Heart right ventricle (tissue), 16 donors: ENCODE data around the gene CD300H. TPM values are rescaled to one million over a fixed set of nuclear protein-coding genes. Genes with fewer than 3 reads are reported as not detected.
A peak's percentile ranks its signal among the peaks of the same experiment; 100 is the strongest.

Experiments
- ATAC-seq, 8 donors: fragments of 200-7000 bp; cut with Tn5 transposase; one replicate each; pipeline ENCODE4 v1.9.1; 2020; ENCODE audit warnings: mild to moderate bottlenecking in 8 of 8, moderate library complexity in 8 of 8, moderate number of reproducible peaks in 1 of 8
- DNase-seq, 2 donors: peaks; one replicate each; pipeline ENCODE4 v3.0.0-alpha.2; 2020
- H3K27ac ChIP-seq, 10 donors: fragments of 200-600 bp; sonication (generic) in 2 of 10; one replicate each; pipeline versions ENCODE4 v1.5.0 to v1.8.0; 2020 to 2022; ENCODE audit warnings: mild to moderate bottlenecking in 3 of 10
- H3K27me3 ChIP-seq, 7 donors: fragments of 200-600 bp; one replicate each; pipeline ENCODE4 v1.8.0; 2021 to 2022; ENCODE audit warnings: mild to moderate bottlenecking in 2 of 7
- H3K36me3 ChIP-seq, 9 donors: fragments of 200-600 bp; sonication (generic) in 1 of 9; one replicate each; pipeline versions ENCODE4 v1.5.0 to v1.8.0; 2020 to 2022; ENCODE audit warnings: mild to moderate bottlenecking in 2 of 9
- H3K4me1 ChIP-seq, 9 donors: fragments of 200-600 bp; sonication (generic) in 1 of 9; one replicate each; pipeline versions ENCODE4 v1.5.0 to v1.8.0; 2020 to 2022; ENCODE audit warnings: mild to moderate bottlenecking in 4 of 9
- H3K4me3 ChIP-seq, 10 donors: fragments of 200-600 bp; sonication (generic) in 2 of 10; one replicate each; pipeline versions ENCODE4 v1.5.0 to v1.8.0; 2020 to 2022; ENCODE audit warnings: mild to moderate bottlenecking in 7 of 10, moderate library complexity in 2 of 10
- H3K9me3 ChIP-seq, 11 donors: fragments of 200-600 bp in 10 of 11; sonication (generic) in 2 of 11; one replicate each; pipeline versions ENCODE4 v1.5.0 to v1.8.0; 2013 to 2022; ENCODE audit warnings: mild to moderate bottlenecking in 2 of 11, control low read depth in 1 of 11, moderate library complexity in 1 of 11
- WGBS, 2 donors: extraction: QIAGEN DNeasy Blood & Tissue Kit; methylation state at CpG; one replicate each; pipeline ENCODE4 v1.1.7; 2013; ENCODE audit warnings: inconsistent platforms in 1 of 2; 5-methylcytosine and 5-hydroxymethylcytosine counted together
- intact Hi-C, 10 donors: fragments of 100-400 bp; cut with DNase I; formaldehyde crosslinking; loops; one replicate each; pipeline versions ENCODE4 v1.11.1 to v1.14.2; 2022
- polyA plus RNA-seq, 2 donors: library from polyadenylated mRNA; stranded (reverse); fragments of 200-250 nt; gene quantifications; one replicate each; pipeline ENCODE4 v1.2.3, GENCODE V29; 2013
- total RNA-seq, 10 donors: library from RNA; stranded (reverse); fragmentation: NEBNext Ultra II Directional in 3 of 10; extraction: Animal tissue kit (Norgen Biotek cat#: 25700) in 3 of 10; gene quantifications; one replicate each; pipeline versions ENCODE4 v1.2.1 to v1.2.4, GENCODE V29; 2021 to 2023
- TF ChIP-seq, protein P1 (sequence below), 9 donors: fragments of 200-600 bp; sonication (generic) in 2 of 9; IDR thresholded peaks; one replicate each; pipeline versions ENCODE4 v1.5.0 to v1.8.0; 2021 to 2022; ENCODE audit warnings: antibody characterized with exemption in 9 of 9, mild to moderate bottlenecking in 5 of 9, moderate library complexity in 1 of 9
- donor health status: Arrhythmogenic right ventricular cardiomyopathy.
- donor health status: ischemic (EF 13 %, LVEDD 7.1; RV severe dilation, severe dysfunction).
- donor health status: healthy with polysubstance abuse.
- donor health status: DM: no; HTN: yes; CAD: no.
- donor health status: DM: no; HTN: no; CAD: no.
- donor health status: ischemic (EF 25% LVEDD 6.9; RV normal size, moderate dysfunction).
- donor health status: ischemic (EF 25% LVEDD 5.7; RV mildly dilated, moderate dysfunction).
- donor health status: healthy.
- donor health status: DM: yes; HTN: yes; CAD: no.
- donor health status: Ischemic cardiomyopathy.
- donor health status: ischemic (EF 35%, LVEDD 5.7; RV mildly dilated, moderate dysfunction).
- donor health status: nonischemic (EF 11% LVEDD 7.7; RV severe dilation, severe dysfunction).
- donor health status: DM: yes; HTN: yes; CAD: no.
- donor health status: PGD.
- donor health status: ischemic (EF 29% LVEDD 5.4; RV normal size, mild dysfunction).
- donor health status: nonischemic (EF 23%, LVEDD 6.1; RV moderate dilation, normal function).

Gene CD300H
- total and polyA plus RNA-seq, 12 donors: 0.49 to 0.97 TPM; not detected in 10

DNA sequence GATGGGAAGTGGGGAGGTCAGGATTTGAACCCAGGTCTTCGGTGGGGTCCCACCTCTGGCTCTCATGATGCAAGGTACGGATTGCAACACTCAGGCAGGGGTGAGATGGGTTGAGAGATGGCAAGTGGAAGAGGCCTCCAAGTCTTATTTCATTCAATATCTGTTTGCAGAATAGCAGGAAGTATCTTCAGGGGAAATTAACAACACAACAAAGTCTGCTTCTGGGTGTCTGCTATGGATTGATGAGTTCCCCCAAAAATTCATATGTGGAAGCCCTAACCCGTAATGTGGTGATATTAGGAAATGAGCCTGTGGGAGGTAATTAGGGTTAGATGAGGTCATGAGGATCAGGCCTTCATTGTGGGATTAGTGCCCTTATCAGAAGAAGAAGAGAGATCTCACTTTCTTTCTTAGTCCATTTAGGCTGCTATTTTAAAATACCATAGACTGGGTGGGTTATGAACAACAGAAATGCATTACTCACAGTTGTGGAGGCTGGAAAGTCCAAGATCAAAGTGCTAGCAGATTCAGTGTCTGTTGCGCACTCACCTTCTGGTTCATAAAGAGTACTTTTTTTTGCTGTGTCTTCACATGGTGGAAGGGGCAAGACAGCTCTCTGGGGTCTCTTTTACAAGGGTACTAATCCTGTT lies 4.4 kb upstream of the CD300H start:
- no peaks in the 10 kb centered on the region for H3K36me3 ChIP-seq
- intact Hi-C loops: no loop called here
- DNase-seq (no peak), ATAC-seq (no peak)
- TF ChIP-seq, protein P1, sequence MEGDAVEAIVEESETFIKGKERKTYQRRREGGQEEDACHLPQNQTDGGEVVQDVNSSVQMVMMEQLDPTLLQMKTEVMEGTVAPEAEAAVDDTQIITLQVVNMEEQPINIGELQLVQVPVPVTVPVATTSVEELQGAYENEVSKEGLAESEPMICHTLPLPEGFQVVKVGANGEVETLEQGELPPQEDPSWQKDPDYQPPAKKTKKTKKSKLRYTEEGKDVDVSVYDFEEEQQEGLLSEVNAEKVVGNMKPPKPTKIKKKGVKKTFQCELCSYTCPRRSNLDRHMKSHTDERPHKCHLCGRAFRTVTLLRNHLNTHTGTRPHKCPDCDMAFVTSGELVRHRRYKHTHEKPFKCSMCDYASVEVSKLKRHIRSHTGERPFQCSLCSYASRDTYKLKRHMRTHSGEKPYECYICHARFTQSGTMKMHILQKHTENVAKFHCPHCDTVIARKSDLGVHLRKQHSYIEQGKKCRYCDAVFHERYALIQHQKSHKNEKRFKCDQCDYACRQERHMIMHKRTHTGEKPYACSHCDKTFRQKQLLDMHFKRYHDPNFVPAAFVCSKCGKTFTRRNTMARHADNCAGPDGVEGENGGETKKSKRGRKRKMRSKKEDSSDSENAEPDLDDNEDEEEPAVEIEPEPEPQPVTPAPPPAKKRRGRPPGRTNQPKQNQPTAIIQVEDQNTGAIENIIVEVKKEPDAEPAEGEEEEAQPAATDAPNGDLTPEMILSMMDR (IDR thresholded peaks at IDR 0.05): no peak
- H3K27ac ChIP-seq: no peak overlapping the region
- peaks cover 0 to 33% (median 17%) of the 10 kb centered on the region in 7 donors for H3K27me3 ChIP-seq
- H3K9me3 ChIP-seq: peaks cover 0 to 6% (median 0%) of the 10 kb centered on the region in 11 donors
- H3K4me1 ChIP-seq: peaks cover 0 to 39% (median 0%) of the 10 kb centered on the region in 9 donors
- 69 to 79% methylated on average over 4 of the region's 4 CpGs for WGBS, 2 donors
- H3K4me3 ChIP-seq: no peak overlapping the region

DNA sequence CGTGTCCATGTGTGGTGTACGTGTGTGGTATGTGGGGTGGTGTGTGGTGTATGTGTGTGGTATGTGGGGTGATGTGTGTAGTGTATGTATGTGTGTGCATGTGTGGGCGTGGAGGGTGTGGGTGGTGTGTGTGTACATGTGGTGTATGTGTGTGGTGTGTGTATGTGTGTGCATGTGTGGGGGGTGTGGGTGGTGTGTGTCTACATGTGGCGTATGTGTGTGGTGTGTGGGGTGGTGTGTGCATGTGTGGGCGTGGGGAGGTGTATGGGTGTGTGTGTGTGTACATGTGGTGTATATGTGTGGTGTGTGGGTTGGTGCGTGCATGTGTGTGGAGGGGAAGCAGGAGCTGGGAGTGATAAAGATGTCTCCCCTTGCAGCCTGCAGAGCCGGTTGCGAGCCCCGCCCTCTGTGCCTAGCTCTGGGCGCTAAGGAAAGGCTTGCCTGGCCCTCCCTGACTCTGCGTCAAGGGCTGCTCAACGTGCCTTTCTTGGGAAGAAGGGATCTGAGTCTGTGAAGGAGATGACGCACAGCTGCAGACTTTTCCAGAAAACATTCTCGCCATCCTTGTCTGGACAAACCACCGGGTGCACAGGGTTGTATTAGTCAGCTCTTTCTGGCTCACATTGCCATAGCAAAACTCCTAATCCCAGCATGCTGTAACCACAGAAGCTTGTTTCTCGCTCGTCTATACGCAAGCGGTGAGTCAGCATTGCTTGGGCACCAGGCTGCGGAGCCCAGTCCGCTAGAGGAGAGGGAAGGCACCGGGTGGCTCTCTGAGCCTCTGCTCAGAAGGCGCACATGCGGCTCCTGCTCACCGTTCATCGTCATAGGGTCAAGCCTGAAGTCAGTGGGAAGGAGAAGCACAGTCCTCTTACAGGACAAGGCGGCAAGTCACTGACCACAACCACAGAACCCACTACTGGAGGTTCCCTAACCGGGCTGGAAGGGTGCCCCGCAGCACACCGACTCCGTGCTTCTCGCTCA lies 2.0 kb upstream of the CD300H start:
- peaks cover 0 to 6% (median 0%) of the 10 kb centered on the region in 11 donors for H3K9me3 ChIP-seq
- 70 to 76% methylated on average over 31 to 32 of the region's 32 CpGs for WGBS, 2 donors
- H3K27ac ChIP-seq: peak overlapping the region in 1 of 10 donors; percentile 77
- no peaks in the 10 kb centered on the region for H3K36me3 ChIP-seq
- TF ChIP-seq, protein P1 (IDR thresholded peaks at IDR 0.05): no peak
- DNase-seq (no peak), ATAC-seq (peak; percentile 53 to 76 (median 60))
- peaks cover 0 to 33% (median 14%) of the 10 kb centered on the region in 7 donors for H3K27me3 ChIP-seq
- peaks cover 0 to 44% (median 0%) of the 10 kb centered on the region in 9 donors for H3K4me1 ChIP-seq
- no peak overlapping the region for H3K4me3 ChIP-seq
- intact Hi-C loops: loop anchor here in 2 of 10 donors (5.0 to 10.0 kb wide), 2 partner anchors 165 to 168 kb away; partner anchors contain the start of gene RAB37 (in 2 of the 2)

DNA sequence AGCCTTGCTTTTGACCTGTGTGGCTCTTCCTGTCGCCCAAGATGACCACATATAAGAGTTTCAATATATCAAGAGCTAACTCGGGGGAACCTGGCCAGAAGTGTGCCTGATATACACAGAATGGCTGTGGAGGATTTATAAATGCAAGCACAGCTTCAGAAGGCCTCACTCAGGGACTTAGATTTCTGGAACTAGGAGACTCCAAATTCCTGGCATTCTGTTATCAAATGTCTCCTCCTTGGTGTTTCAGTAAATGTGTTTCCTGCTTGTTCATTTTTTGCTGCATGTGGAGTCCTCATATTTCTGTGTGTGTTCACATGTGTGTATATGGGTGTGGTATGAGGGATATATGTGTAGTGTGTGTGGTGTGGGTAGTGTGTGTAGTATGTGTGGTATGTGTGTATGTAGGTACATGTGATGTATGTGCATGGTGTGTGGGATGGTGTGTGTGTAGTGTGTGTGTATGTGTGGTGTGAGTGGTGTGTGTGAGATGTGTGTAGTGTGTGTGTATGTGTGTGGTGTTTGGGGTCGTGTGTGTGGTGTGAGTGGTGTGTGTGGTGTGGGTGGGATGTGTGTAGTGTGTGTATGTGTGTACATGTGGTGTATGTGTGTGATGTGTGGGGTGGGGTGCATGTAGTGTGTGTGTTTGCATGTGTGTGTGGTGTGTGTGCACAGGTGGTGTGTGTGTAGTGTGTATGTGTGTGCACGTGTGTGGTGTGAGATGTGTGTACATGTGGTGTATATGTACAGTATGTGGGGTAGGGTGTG lies 981 bp upstream of the CD300H start:
- Histone ChIP-seq H3K27ac (peak overlapping the region in 1 of 10 donors; percentile 79), H3K9me3 (peaks cover 0 to 6% (median 0%) of the 10 kb centered on the region in 11 donors), H3K27me3 (peaks cover 0 to 30% (median 15%) of the 10 kb centered on the region in 7 donors), H3K36me3 (no peaks in the 10 kb centered on the region), H3K4me1 (peaks cover 0 to 44% (median 0%) of the 10 kb centered on the region in 9 donors), H3K4me3 (no peak overlapping the region)
- 73% methylated on average over 4 of the region's 4 CpGs for WGBS, 2 donors
- DNase-seq (no peak), ATAC-seq (no peak)
- TF ChIP-seq, protein P1 (IDR thresholded peaks at IDR 0.05): no peak
- intact Hi-C loops: loop anchor here in 2 of 10 donors (5.0 to 10.0 kb wide), 2 partner anchors 167 to 169 kb away; partner anchors contain the start of gene RAB37 (in 2 of the 2)
